Stimulated activated CD4-positive, alpha-beta T cell treated with anti-CD3 and anti-CD28 coated beads, Interleukin-1b, Interleukin-23, amount 100 ng/mL, for 24 hours (primary cell): ENCODE measurements around the gene CRYGC.
A peak's percentile ranks its signal among the peaks of the same experiment; 100 is the strongest.

Experiments
- DNase-seq, 4 experiments: peaks; one replicate each; pipeline ENCODE4 v3.0.0-alpha.2; 2020; ENCODE audit warnings: low read depth in 4 of 4, low spot score in 1 of 4

Gene CRYGC

GRCh38 chr2:208129744-208130711 lies at the start of gene CRYGC:
CRYGC (minus strand) TSS chr2:208129828; CDS start chr2:208129792, 36 bp downstream.
- no peak for DNase-seq

GRCh38 chr2:208179028-208179609 lies 49.5 kb upstream of the CRYGC start:
- no peak for DNase-seq

- DNase-seq, result no peak
These were observed 46.2 kb upstream of the CRYGC start for GRCh38 chr2:208175840-208176153.

GRCh38 chr2:208175069-208175839 lies 45.6 kb upstream of the CRYGC start:
- peak; percentile 18 to 47 (median 36) for DNase-seq

GRCh38 chr2:208174144-208174543 lies 44.5 kb upstream of the CRYGC start:
- no peak for DNase-seq

- DNase-seq, result no peak
These were observed 42.5 kb upstream of the CRYGC start for GRCh38 chr2:208172125-208172524.

- no peak for DNase-seq
These were observed 35.5 kb upstream of the CRYGC start for GRCh38 chr2:208164951-208165755.

GRCh38 chr2:208163489-208163888 lies 33.9 kb upstream of the CRYGC start, which contains the start of gene CRYGA:
CRYGA (minus strand) TSS chr2:208163589; CDS start chr2:208163556, 33 bp downstream.
- no peak for DNase-seq

- DNase-seq, result no peak
These were observed 26.8 kb upstream of the CRYGC start for GRCh38 chr2:208156439-208156838.

- DNase-seq, result no peak
These were observed 23.5 kb upstream of the CRYGC start for GRCh38 chr2:208153156-208153555.

- no peak for DNase-seq
These were observed 21.3 kb upstream of the CRYGC start for GRCh38 chr2:208150956-208151355.

GRCh38 chr2:208150094-208150493 lies 20.5 kb upstream of the CRYGC start:
- DNase-seq, result no peak

GRCh38 chr2:208148803-208149202 lies 19.2 kb upstream of the CRYGC start:
- no peak for DNase-seq

GRCh38 chr2:208147759-208148158 lies 18.1 kb upstream of the CRYGC start:
- DNase-seq, result no peak

- DNase-seq, result no peak
These were observed 17.4 kb upstream of the CRYGC start for GRCh38 chr2:208147008-208147407.

- DNase-seq, result no peak
These were observed 16.4 kb upstream of the CRYGC start, which contains the start of gene CRYGB for GRCh38 chr2:208146006-208146405. CRYGB (minus strand) TSS chr2:208146158; CDS start chr2:208146120, 38 bp downstream.

GRCh38 chr2:208142925-208143799 lies 13.5 kb upstream of the CRYGC start:
- DNase-seq, result no peak

GRCh38 chr2:208142240-208142924 lies 12.8 kb upstream of the CRYGC start:
- DNase-seq, result no peak

GRCh38 chr2:208139447-208139846 lies 9.8 kb upstream of the CRYGC start:
- no peak for DNase-seq
